HG03571 (cell line): ENCODE data around the gene CDK5R2.

Experiments
- ATAC-seq: cut with Tn5 transposase; IDR thresholded peaks from one replicate; pipeline ENCODE4 v1.9.1; 2021; ENCODE audit not compliant: unreplicated experiment

Gene CDK5R2

GRCh38 chr2:218986148-218986761, 26.8 kb downstream of the CDK5R2 start:
- ATAC-seq, result no peak

GRCh38 chr2:218988164-218988563, 28.7 kb downstream of the CDK5R2 start:
- ATAC-seq, result no peak

DNA sequence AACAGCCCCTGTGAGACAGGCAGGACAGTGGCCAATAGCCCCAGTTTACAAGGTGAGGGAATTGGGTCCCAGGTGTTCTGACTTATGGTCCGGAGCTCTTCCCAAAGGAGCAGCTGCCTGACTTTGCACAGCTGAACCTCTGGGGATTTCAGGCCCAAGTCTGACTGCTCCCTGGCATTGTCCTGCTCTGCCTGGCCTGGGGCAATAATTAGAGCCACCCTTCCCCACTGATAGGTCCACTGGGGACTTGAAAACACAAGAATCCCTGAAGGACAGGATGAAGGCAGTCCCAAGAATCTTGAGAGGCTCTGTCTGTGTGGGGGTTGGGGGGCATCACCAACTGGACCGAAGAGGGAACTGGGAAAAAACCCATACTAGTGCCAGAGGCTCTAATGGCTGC, 29.2 kb downstream of the CDK5R2 start:
- no peak for ATAC-seq

GRCh38 chr2:218990052-218990451, 30.6 kb downstream of the CDK5R2 start:
- ATAC-seq, result no peak

- no peak for ATAC-seq
Measured at GRCh38 chr2:218990612-218991011, 31.1 kb downstream of the CDK5R2 start.

DNA sequence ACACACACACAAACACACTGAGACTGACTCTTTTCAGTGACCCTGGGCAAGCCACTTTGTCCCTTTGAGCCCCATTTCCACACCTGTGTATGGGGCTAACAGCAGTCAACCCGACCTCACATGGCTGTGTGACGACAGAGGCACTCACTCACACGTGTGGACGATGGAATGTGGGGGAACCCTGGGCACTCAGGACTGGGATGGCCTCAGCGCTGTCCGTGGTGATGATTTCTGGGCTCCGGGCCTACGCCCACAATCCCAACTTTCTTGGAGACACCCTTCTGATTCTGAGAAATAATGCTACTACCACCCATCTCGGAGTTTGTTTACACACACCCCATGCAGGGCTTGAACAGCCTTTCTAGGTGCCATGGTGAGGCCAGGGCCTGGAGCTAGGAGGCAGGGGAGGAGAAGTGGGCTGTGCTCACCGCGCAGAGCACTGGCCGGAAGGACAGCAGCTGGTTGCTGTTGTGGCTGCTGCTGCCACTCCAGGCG, 32.3 kb downstream of the CDK5R2 start:
- no peak for ATAC-seq

DNA sequence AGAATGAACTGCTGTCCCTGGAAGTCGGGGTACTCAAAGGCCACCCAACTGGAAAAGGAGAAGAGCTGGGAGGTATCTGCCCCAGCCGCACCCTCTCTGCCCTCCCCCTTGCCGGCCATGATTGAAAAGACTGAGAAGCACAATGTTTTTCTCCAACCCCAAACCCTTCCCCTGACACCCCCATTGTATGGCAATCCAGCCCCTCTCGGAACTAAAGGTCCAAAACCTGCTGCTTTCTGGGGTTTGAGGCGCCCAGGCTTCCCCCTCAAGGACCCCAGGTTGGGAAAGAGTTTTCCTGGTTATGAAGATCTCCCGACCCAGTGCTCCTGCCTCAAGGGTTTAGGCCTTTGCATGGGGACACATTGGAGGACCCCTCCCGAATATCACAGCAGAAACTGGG, 32.7 kb downstream of the CDK5R2 start:
- ATAC-seq, result no peak

DNA sequence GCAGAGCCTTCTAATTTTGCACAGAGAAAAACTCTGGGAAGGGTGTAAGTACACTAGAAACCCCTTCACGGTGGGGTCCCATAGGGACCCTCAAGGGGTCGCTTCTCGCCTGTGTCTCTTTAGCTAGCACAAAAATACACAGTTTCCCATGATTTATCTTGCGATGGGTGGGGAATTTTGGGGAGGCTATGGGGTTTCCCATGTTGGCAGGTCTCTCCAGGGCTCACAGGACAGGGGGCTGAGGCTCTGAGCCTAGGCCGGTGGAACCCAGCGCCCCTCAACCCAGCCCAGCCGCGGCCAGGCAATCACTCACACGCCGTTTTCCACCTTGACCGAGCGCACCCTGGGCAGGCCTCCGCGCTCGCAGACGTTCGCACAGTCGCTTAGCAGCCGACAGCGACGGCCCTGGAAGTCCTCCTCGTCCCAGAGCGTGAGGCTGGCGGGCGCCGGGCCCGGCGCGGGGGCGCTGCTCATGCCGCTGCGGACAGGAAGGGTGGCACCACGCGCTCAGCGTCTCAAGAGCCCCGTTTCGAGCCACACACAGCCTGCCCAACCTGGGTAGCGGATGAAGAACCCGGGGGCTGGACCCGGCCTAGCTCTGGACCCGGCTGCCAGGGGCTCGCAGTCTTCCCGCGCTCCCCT, 33.4 kb downstream of the CDK5R2 start:
- no peak for ATAC-seq

DNA sequence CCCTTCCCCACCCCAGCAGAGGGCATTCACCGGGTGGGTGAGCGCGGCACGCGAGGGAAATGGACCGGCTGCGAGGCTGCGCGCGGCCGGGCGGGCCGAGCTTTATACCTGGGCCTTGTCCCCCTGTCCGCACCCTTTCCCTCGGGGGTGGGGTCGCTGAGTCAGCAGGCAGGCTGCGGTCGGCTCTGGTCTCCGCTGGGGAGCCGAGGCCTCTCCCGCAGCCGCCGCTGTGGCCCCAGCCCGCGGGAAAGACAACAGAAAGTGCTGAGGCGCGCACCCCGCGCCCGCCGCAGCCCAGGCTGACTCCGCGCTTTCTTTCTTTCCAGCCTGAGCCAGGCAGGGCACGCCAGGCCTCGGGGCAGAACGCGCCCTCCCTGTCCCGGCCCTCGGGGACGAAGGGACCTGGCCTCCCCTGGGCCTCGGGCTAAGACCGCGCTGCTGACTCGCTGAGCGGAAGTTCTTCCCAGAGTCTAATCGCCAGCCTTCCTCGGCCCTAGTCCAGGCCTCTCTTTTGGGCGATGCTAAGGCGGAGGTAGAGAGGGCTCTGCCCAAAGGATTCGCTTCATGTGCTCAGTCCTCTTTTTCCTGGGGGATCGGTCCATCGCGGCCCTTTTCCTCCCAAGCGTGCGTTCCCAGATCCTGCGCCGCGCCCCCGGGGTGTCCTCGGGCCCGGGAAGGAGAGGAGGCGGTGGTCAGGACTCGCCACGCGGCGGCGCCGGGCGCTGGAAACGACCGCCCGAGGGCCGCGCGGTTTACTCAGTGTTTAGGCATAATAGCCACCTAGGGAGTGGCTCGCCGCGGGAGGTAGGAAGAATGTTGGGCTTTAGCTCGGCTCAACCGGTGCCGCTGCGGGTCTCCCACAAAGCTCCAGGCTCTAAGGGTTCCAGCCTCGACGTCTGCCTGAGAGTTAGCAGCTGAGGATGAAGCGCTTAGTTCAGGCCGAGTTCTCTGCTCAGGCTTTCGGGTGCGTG, 34.2 kb downstream of the CDK5R2 start, which contains the start of gene CRYBA2:
Gene CRYBA2 (minus strand): TSS at position 78 of the 971 bp plus-strand sequence. CDS start 246 bp downstream, outside the sequence.
- ATAC-seq, result no peak

GRCh38 chr2:218995561-218995960, 36.1 kb downstream of the CDK5R2 start:
- no peak for ATAC-seq

DNA sequence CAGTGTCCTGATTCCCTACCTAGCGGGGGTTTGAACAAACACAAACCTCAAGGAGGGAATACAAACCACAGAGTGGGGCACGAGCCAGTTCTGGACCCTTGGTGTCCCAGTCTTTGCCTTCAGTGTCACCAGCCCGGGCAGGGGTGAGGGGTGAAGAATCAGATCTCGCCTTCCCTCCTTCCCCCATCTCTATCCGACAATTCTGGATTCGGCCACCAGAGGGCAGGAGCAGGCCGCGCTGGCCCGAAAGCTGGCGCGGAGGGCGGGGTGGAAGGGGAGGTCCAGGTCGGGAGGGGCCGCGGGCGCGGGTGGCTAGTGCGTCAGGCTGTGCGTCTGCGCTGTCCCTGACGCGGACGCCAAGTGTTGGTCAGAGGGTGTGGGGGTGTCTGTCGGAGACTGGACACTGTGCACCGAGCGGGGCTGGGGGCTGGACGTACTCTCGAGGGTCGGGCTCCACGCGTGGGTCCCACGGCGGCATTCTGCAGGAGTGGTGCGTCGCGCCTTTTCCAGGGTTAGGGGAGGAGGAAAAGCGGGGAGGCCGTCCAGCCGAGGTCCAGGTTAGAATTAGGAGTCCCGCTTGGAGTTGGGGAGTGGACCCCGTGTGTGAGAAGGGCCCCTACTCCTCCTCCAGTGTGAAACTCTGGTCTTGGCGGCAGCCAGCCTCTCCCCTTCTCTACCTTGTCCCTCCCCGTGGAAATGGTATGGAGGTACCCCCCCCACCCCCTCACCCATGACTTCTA, 36.7 kb downstream of the CDK5R2 start:
- ATAC-seq, result no peak

DNA sequence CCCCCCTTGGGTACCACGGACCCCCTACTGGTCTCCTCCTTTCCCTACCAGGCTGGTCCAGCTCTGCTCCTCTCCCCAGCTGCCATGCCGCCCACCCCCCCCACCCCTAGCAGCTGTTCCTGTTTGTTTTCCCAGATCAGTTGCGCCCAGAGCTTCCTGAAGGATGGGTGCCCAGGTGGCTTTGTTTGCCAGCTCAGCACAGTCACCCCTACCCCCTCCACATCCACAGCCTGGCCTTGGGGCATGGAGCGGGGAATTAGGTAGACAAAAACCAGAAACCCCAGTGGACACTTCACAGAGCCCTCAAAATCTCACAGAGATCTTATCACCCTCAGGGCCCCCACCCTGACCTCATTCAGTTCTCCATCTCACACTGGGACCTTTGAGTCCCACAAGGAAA, 37.5 kb downstream of the CDK5R2 start:
- no peak for ATAC-seq

DNA sequence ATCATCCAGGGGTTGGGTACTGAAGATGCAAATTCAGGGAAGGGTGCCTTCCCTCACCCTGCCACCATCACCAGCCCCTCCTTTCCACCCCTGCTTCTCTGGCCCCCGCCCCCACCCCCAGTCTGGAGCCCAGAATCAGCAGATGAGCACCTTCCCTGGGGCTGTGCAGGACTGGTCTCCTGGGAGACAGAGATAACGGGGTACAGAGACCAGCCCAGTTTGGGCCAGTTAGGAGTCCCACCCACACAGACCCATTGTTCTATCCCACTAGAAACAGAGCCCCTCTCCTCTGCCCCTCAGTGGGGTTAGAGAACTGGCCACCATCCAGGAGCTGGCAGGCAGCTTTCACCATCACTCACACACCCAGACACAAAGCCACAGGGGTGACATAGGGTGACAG, 38.3 kb downstream of the CDK5R2 start:
- ATAC-seq, result no peak

- ATAC-seq, result no peak
Measured at GRCh38 chr2:218998414-218999002, 39.0 kb downstream of the CDK5R2 start.

GRCh38 chr2:218999021-218999880, 39.8 kb downstream of the CDK5R2 start:
- no peak for ATAC-seq

GRCh38 chr2:218999881-219000568, 40.6 kb downstream of the CDK5R2 start:
- no peak for ATAC-seq

- ATAC-seq, result no peak
Measured at GRCh38 chr2:219000569-219000960, 41.1 kb downstream of the CDK5R2 start.

DNA sequence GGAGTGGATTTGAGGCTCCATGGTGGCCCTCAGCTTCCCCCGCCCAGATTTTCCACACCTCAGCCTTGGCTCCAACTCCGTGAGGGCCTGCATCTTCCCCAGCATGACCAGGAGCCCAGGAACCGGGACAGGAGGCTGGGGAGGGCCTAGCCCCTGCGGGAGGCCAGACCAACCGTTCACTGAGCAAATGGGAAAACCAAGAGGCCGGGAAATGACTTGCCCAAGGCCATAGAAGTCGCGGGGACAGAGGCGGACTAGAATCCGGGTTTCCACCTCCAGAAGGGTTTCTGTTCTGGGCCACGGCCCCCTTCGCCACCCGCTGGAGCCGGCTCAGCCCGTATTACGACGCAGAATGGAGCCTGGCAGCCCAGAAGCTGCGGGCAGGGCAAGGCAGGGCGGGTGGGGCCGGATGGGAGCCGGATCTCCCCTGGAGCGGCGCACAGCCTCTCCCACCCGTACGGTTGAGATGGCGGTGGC, 41.7 kb downstream of the CDK5R2 start:
- no peak for ATAC-seq
